ENCODE data around the gene VAV1.

The VAV1 gene

GRCh38 chr19:6765738-6766356 is 6.7 kb upstream of the VAV1 start:
- DNase-seq = no peak
- Histone ChIP-seq H3K4me3 (ENCODE audit: low read depth, low read length) (no peak overlapping the region), H3K27me3 (ENCODE audit: insufficient read depth, low read depth, severe bottlenecking) (peaks cover 14% of the 10 kb centered on the region), H3K36me3 (no peaks in the 10 kb centered on the region), H3K9me3 (ENCODE audit: severe bottlenecking) (peaks cover 3% of the 10 kb centered on the region), H3K27ac (no peak overlapping the region)
- no peak for TF ChIP-seq CTCF (IDR thresholded peaks at IDR 0.05; ENCODE audit: low read depth, low read length)

- Histone ChIP-seq H3K4me3 (ENCODE audit: low read depth, low read length) (peak overlapping the region; percentile 36), H3K27me3 (ENCODE audit: insufficient read depth, low read depth, severe bottlenecking) (peaks cover 14% of the 10 kb centered on the region), H3K9me3 (ENCODE audit: severe bottlenecking) (no peaks in the 10 kb centered on the region), H3K27ac (no peak overlapping the region), H3K36me3 (no peaks in the 10 kb centered on the region)
- no peak for TF ChIP-seq CTCF (IDR thresholded peaks at IDR 0.05; ENCODE audit: low read depth, low read length)
- DNase-seq = no peak
Observed at GRCh38 chr19:6766357-6767080, 6.0 kb upstream of the VAV1 start.

GRCh38 chr19:6767081-6767356 is 5.5 kb upstream of the VAV1 start:
- no peak for DNase-seq
- Histone ChIP-seq H3K27me3 (ENCODE audit: insufficient read depth, low read depth, severe bottlenecking) (peaks cover 14% of the 10 kb centered on the region), H3K27ac (no peak overlapping the region), H3K4me3 (ENCODE audit: low read depth, low read length) (peak overlapping the region; percentile 36), H3K9me3 (ENCODE audit: severe bottlenecking) (no peaks in the 10 kb centered on the region), H3K36me3 (no peaks in the 10 kb centered on the region)
- no peak for TF ChIP-seq CTCF (IDR thresholded peaks at IDR 0.05; ENCODE audit: low read depth, low read length)

- no peak for TF ChIP-seq CTCF (IDR thresholded peaks at IDR 0.05; ENCODE audit: low read depth, low read length)
- Histone ChIP-seq H3K4me3 (ENCODE audit: low read depth, low read length) (peak within 1 kb of the TSS; percentile 36), H3K27me3 (ENCODE audit: insufficient read depth, low read depth, severe bottlenecking) (peaks cover 14% of the 10 kb centered on the region), H3K9me3 (ENCODE audit: severe bottlenecking) (no peaks in the 10 kb centered on the region), H3K36me3 (no peaks in the 10 kb centered on the region), H3K27ac (no peak within 1 kb of the TSS)
- peak; percentile 77 for DNase-seq
Observed at GRCh38 chr19:6767357-6768235, 4.9 kb upstream of the VAV1 start, which contains the start of gene SH2D3A. Gene SH2D3A, minus strand, starts transcription at chr19:6767435. Its CDS starts 3,687 bp downstream, at chr19:6763748.

GRCh38 chr19:6768236-6768785 is 4.2 kb upstream of the VAV1 start:
- DNase-seq = no peak
- Histone ChIP-seq H3K9me3 (ENCODE audit: severe bottlenecking) (no peaks in the 10 kb centered on the region), H3K27ac (no peak overlapping the region), H3K36me3 (no peaks in the 10 kb centered on the region), H3K4me3 (ENCODE audit: low read depth, low read length) (no peak overlapping the region), H3K27me3 (ENCODE audit: insufficient read depth, low read depth, severe bottlenecking) (peaks cover 14% of the 10 kb centered on the region)
- no peak for TF ChIP-seq CTCF (IDR thresholded peaks at IDR 0.05; ENCODE audit: low read depth, low read length)
